Left cardiac atrium (tissue), 4 donors: ENCODE results near the gene DYNLL1. TPM values are rescaled to one million over a fixed set of nuclear protein-coding genes. Genes with fewer than 3 reads are reported as not detected.
A peak's percentile ranks its signal among the peaks of the same experiment; 100 is the strongest.
"Not testable (repeated sequence)": the region's sequence is repeated elsewhere in the genome, so short reads cannot be mapped to it uniquely, and the experiment has no call there.

Experiments
- ATAC-seq, 2 donors: fragments of 200-7000 bp; cut with Tn5 transposase; one replicate each; pipeline ENCODE4 v1.9.1; 2020; ENCODE audit warnings: mild to moderate bottlenecking in 2 of 2, moderate library complexity in 2 of 2
- DNase-seq: peaks from one replicate; pipeline ENCODE4 v3.0.0-alpha.2; 2020
- intact Hi-C, 2 donors: fragments of 100-400 bp; cut with DNase I; formaldehyde crosslinking; loops; one replicate each; pipeline versions ENCODE4 v1.14.1 to v1.15.1; 2022 to 2023
- total RNA-seq, 2 donors: library from RNA; stranded (reverse); fragmentation: NEBNext Ultra II Directional; extraction: Animal tissue kit (Norgen Biotek cat#: 25700); gene quantifications; one replicate each; pipeline ENCODE4 v1.2.1, GENCODE V29; 2021
- donor health status: DM: no; HTN: yes; CAD: no.
- donor health status: DM: no; HTN: yes; CAD: no; lungs with severe emphysema.
- donor health status: DM: yes; HTN: yes; CAD: no.
- donor health status: Dilated cardiomyopathy.

Gene DYNLL1
- total RNA-seq, 2 donors from 2014 or later: 156 to 237 TPM

- intact Hi-C loops: no loop called here
- no peak for DNase-seq
Observed at GRCh38 chr12:120472521-120472920, 23.4 kb upstream of the DYNLL1 start.

GRCh38 chr12:120473807-120474615 lies 21.9 kb upstream of the DYNLL1 start:
- DNase-seq (no peak), ATAC-seq (no peak)
- intact Hi-C loops: no loop called here

More at GRCh38 chr12:120472521-120472920, 23.4 kb upstream of the DYNLL1 start:
- no peak for ATAC-seq

GRCh38 chr12:120474616-120474960 lies 21.3 kb upstream of the DYNLL1 start:
- DNase-seq (peak; percentile 34), ATAC-seq (peak in 1 of 2 donors; percentile 63)
- intact Hi-C loops: no loop called here

GRCh38 chr12:120475643-120476042 lies 20.3 kb upstream of the DYNLL1 start:
- intact Hi-C loops: no loop called here
- no peak for ATAC-seq
- DNase-seq: no peak

GRCh38 chr12:120479458-120479857 lies 16.5 kb upstream of the DYNLL1 start:
- intact Hi-C loops: no loop called here
- no peak for DNase-seq

GRCh38 chr12:120480211-120480610 lies 15.7 kb upstream of the DYNLL1 start:
- DNase-seq: no peak
- no peak for ATAC-seq
- intact Hi-C loops: no loop called here

More at GRCh38 chr12:120479458-120479857, 16.5 kb upstream of the DYNLL1 start:
- no peak for ATAC-seq

- no peak for ATAC-seq
- intact Hi-C loops: no loop called here
- DNase-seq: no peak
Observed at GRCh38 chr12:120481022-120481767, 14.7 kb upstream of the DYNLL1 start.

- intact Hi-C loops: no loop called here
- ATAC-seq: no peak
- no peak for DNase-seq
Observed at GRCh38 chr12:120483621-120484020, 12.3 kb upstream of the DYNLL1 start.

- no peak for ATAC-seq
- no peak for DNase-seq
- intact Hi-C loops: no loop called here
Observed at GRCh38 chr12:120485961-120486881, 9.7 kb upstream of the DYNLL1 start.

- intact Hi-C loops, ATAC-seq: not testable (repeated sequence)
Observed at GRCh38 chr12:120487552-120487951, 8.4 kb upstream of the DYNLL1 start.

GRCh38 chr12:120488057-120488640 lies 7.8 kb upstream of the DYNLL1 start:
- peak in 1 of 2 donors; percentile 47 for ATAC-seq
- intact Hi-C loops: no loop called here
- DNase-seq: no peak

More at GRCh38 chr12:120487552-120487951, 8.4 kb upstream of the DYNLL1 start:
- DNase-seq: not testable (repeated sequence)

GRCh38 chr12:120489018-120489417 lies 6.9 kb upstream of the DYNLL1 start:
- DNase-seq (no peak), ATAC-seq (no peak)
- intact Hi-C loops: no loop called here

- DNase-seq (no peak), ATAC-seq (no peak)
- intact Hi-C loops: no loop called here
Observed at GRCh38 chr12:120490325-120490724, 5.6 kb upstream of the DYNLL1 start.

- DNase-seq (no peak), ATAC-seq (peak in 1 of 2 donors; percentile 13)
- intact Hi-C loops: no loop called here
Observed at GRCh38 chr12:120490833-120491512, 4.9 kb upstream of the DYNLL1 start.

GRCh38 chr12:120495186-120495730 lies 655 bp upstream of the DYNLL1 start:
- no peak for DNase-seq
- no peak for ATAC-seq
- intact Hi-C loops: no loop called here

GRCh38 chr12:120496413-120497340 lies 764 bp downstream of the DYNLL1 start:
- DNase-seq (peak; percentile 79), ATAC-seq (peak; percentile 69 to 80)
- intact Hi-C loops: no loop called here

GRCh38 chr12:120497524-120498150 lies 1.7 kb downstream of the DYNLL1 start:
- ATAC-seq: no peak
- intact Hi-C loops: no loop called here
- no peak for DNase-seq
